Measurements from ENCODE around the gene PIK3C2G. TPM values are rescaled to one million over a fixed set of nuclear protein-coding genes. Genes with fewer than 3 reads are reported as not detected.

PIK3C2G gene
- total RNA-seq, 2 experiments from 2014 or later = not detected

DNA sequence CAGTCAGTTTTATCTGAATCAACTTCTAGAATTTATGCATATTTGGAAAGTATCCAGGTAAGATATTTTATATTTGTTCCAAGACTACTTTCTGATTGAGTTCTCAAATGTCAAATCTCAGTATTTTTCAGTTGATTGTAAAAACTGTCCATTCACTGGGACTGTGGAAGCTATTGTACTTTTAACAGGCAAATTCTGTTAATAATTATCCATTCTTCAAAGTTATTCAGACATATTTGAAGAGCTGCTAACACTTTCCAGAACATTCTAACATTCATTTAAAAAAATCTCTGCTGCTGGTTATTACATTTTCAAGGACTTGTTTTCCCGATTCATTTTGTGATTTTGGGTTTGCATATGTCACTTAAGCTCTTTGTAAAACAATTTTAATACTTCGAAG is 59.7 kb downstream of the PIK3C2G start:
- H3K4me3 Mint-ChIP-seq = no peak overlapping the region
- H3K9me3 Mint-ChIP-seq (ENCODE audit: insufficient read depth) = no peaks in the 10 kb centered on the region
- ChIA-PET POLR2A (no interaction called here), CTCF (no interaction called here)
- H3K27me3 Mint-ChIP-seq (ENCODE audit: low read depth) = no peaks in the 10 kb centered on the region
- no peaks in the 10 kb centered on the region for H3K4me1 Mint-ChIP-seq (ENCODE audit: low read depth)
- no peak for DNase-seq
- no peaks in the 10 kb centered on the region for H3K36me3 Mint-ChIP-seq (ENCODE audit: low read depth)
- ATAC-seq = no peak
- no peak overlapping the region for H3K27ac Mint-ChIP-seq

DNA sequence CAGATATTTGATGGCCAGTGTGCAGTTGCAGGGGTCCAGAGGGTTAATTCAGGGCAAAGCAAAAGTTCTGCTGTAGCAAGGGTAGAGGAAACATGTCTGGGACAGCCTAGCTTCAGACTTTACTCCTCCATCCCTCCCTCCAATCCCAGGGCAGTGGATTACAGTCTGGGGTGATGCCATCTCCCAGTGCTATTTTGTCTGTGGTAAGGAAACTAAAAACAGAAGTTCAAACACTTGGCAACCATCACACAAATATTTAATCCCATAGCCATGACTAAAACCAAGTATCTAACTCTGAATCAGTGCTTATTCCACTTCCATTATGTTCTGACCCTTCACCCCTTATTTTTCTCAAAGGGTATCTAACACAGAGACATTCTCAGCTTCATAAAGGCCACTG is 61.8 kb downstream of the PIK3C2G start:
- no peak for DNase-seq
- H3K4me3 Mint-ChIP-seq = no peak overlapping the region
- ChIA-PET POLR2A (no interaction called here), CTCF (no interaction called here)
- ATAC-seq = no peak
- H3K27me3 Mint-ChIP-seq (ENCODE audit: low read depth) = no peaks in the 10 kb centered on the region
- H3K9me3 Mint-ChIP-seq (ENCODE audit: insufficient read depth) = no peaks in the 10 kb centered on the region
- H3K27ac Mint-ChIP-seq = no peak overlapping the region
- no peaks in the 10 kb centered on the region for H3K4me1 Mint-ChIP-seq (ENCODE audit: low read depth)
- H3K36me3 Mint-ChIP-seq (ENCODE audit: low read depth) = no peaks in the 10 kb centered on the region

DNA sequence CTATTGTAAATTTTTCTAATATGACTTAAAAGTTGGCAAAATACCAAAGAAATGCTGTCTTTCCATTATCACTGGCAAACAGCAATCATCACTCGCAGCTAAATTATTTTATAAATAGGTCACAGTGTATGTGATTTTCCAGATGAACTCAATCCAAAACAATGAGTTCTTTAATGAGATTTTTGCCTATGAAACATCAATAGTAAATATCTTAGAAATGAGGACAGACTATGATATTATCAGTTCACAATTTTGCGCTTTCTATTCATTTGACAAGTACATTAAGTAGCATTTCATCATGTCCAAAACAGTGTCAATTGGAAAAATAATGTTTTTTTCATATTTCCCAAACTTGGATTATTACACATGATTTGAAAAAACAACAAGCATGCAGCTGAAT is 65.7 kb downstream of the PIK3C2G start:
- no peaks in the 10 kb centered on the region for H3K27me3 Mint-ChIP-seq (ENCODE audit: low read depth)
- H3K4me1 Mint-ChIP-seq (ENCODE audit: low read depth) = no peaks in the 10 kb centered on the region
- ATAC-seq (no peak), DNase-seq (no peak)
- ChIA-PET CTCF (no interaction called here), POLR2A (no interaction called here)
- no peak overlapping the region for H3K4me3 Mint-ChIP-seq
- no peaks in the 10 kb centered on the region for H3K9me3 Mint-ChIP-seq (ENCODE audit: insufficient read depth)
- H3K36me3 Mint-ChIP-seq (ENCODE audit: low read depth) = no peaks in the 10 kb centered on the region
- no peak overlapping the region for H3K27ac Mint-ChIP-seq

DNA sequence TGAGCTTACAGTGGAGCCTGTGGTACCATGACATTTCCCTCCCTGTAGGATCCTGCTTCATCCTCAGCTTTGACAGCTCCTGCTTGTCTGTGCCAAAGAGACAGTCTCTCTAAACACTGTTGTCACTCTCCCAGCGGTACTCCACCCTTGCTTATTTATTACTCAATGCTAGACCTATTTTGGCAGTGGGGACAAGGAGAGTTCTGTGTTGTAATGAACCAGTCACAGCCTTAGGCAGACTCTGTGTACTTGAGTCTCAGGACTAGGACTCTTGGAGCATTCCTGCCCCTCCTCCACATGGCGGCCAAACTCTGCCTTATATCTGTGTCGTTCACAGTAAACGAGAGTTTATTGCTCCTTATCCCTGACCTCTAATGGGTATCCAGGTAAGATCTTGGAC is 70.9 kb downstream of the PIK3C2G start:
- CTCF ChIA-PET = no interaction called here
- POLR2A ChIA-PET = no interaction called here
- Mint-ChIP-seq H3K4me1 (ENCODE audit: low read depth) (no peaks in the 10 kb centered on the region), H3K27me3 (ENCODE audit: low read depth) (no peaks in the 10 kb centered on the region), H3K4me3 (no peak overlapping the region), H3K9me3 (ENCODE audit: insufficient read depth) (peaks cover 7% of the 10 kb centered on the region), H3K27ac (no peak overlapping the region), H3K36me3 (ENCODE audit: low read depth) (no peaks in the 10 kb centered on the region)
- DNase-seq = no peak
- ATAC-seq = no peak

DNA sequence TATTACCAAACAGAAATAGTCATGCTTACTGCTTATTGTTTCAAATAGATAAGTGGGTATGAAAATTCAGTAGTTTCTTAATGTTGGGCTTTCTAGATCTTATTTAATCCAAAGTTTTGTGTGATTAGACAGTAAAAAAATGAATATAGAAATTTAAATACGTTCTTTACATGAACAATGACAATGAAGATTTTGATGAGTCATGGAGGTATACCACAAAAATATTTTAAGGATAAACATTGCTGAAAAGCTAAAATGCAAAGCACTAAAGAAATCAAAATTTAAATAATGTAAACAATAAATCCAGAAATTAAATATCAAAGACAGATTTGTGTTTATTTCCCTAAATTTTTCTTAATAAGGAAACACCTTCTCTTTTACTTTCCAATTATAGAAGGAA is 78.3 kb downstream of the PIK3C2G start:
- no peak overlapping the region for H3K4me3 Mint-ChIP-seq
- ChIA-PET CTCF (no interaction called here), POLR2A (no interaction called here)
- DNase-seq (no peak), ATAC-seq (no peak)
- no peaks in the 10 kb centered on the region for H3K36me3 Mint-ChIP-seq (ENCODE audit: low read depth)
- peaks cover 4% of the 10 kb centered on the region for H3K9me3 Mint-ChIP-seq (ENCODE audit: insufficient read depth)
- H3K27ac Mint-ChIP-seq = no peak overlapping the region
- H3K4me1 Mint-ChIP-seq (ENCODE audit: low read depth) = no peaks in the 10 kb centered on the region
- H3K27me3 Mint-ChIP-seq (ENCODE audit: low read depth) = no peaks in the 10 kb centered on the region

DNA sequence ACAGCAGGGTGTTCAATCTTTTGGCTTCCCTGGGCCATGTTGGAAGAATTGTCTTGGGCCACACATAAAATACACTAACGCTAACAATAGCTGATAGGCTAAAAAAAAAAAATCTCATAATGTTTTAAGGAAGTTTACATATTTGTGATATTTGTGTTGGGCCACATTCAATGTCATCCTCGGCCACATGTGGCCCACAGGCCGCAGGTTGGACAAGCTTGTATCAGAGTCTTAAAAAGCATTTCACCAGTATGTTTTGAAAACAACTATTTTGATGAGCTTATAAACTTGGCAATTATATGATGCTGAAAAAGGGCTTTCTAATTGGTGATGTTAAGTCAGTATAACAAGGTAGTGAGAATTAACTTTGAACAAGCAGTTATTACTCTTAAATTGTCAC is 78.9 kb downstream of the PIK3C2G start:
- no peaks in the 10 kb centered on the region for H3K27me3 Mint-ChIP-seq (ENCODE audit: low read depth)
- H3K36me3 Mint-ChIP-seq (ENCODE audit: low read depth) = no peaks in the 10 kb centered on the region
- H3K27ac Mint-ChIP-seq = no peak overlapping the region
- no peak for ATAC-seq
- H3K4me1 Mint-ChIP-seq (ENCODE audit: low read depth) = no peaks in the 10 kb centered on the region
- H3K9me3 Mint-ChIP-seq (ENCODE audit: insufficient read depth) = peaks cover 4% of the 10 kb centered on the region
- CTCF ChIA-PET = no interaction called here
- DNase-seq = no peak
- POLR2A ChIA-PET = no interaction called here
- H3K4me3 Mint-ChIP-seq = no peak overlapping the region

DNA sequence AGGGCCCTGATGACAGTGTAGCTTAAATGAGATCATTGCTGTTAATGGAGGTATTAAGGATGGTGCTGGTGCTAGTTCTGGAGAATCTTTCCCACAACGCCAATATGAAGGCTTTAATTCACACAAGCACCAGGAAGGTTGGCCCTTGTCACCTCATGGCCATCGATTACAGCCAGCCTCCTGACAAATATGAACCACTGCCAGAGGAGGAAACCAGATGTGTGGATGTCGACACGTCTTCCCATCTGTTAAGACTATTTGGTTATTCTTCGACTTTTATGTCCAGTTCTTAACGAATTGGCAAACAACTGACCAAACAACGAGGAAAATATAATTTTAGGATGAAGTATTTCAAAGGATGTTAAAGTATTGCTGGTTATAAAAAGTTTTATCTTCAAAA is 79.5 kb downstream of the PIK3C2G start:
- Mint-ChIP-seq H3K9me3 (ENCODE audit: insufficient read depth) (peaks cover 4% of the 10 kb centered on the region), H3K4me3 (no peak overlapping the region), H3K4me1 (ENCODE audit: low read depth) (no peaks in the 10 kb centered on the region), H3K27me3 (ENCODE audit: low read depth) (no peaks in the 10 kb centered on the region), H3K27ac (no peak overlapping the region), H3K36me3 (ENCODE audit: low read depth) (no peaks in the 10 kb centered on the region)
- ChIA-PET CTCF (no interaction called here), POLR2A (no interaction called here)
- DNase-seq (no peak), ATAC-seq (no peak)

DNA sequence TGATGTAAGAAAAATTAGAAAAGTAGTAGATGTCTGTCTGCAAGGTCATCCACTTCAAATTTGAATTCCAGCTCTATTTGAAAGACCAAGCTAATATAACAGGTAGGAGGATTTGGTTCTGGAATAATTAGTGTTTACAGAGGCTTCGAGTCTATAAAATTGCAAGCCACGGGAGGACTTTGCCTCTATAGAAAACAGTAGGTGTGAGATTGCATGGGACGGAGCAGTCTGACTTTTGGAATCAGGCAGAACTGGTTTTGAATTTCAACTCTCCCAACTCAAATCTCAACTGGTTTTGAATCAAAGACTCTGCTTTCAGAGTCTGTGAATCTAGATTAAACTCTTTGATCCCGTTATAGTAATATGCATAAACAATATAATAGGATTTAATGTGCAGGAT is 82.4 kb downstream of the PIK3C2G start:
- no peaks in the 10 kb centered on the region for H3K36me3 Mint-ChIP-seq (ENCODE audit: low read depth)
- no peak overlapping the region for H3K27ac Mint-ChIP-seq

DNA sequence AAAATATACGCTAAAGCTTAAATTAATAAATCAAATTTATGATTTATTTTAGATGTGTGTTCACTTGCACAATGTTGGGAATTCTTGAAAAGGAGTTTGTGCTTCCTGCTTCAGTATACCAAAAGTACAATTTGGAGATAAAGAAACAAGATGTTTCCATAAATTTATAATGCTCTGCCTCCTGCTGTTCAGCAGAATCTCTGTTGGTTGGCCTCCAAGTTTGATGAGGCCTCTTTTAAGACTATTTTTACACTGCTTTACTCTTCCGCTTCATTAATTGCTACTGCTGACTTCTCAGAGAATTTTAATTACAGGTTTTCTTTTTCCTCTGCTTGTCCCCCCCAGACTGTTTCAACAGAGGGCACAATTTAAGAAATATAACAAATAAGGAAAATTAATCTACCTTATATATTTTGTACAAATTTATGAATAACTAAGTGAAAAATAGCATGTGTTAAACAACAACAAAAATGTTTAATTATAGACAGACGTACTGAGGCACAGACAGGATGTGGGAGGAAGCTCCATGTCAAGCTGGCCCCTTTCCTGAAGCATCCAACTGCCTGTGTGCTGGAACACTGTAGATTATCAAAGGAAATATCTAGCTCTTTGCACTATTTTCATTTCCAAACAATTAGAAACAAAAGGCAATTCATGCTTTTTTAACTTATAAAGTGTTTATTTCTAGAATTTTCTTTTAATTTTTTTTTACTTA is 83.9 kb downstream of the PIK3C2G start:
- POLR2A ChIA-PET = no interaction called here
- Mint-ChIP-seq H3K9me3 (ENCODE audit: insufficient read depth) (no peaks in the 10 kb centered on the region), H3K27me3 (ENCODE audit: low read depth) (no peaks in the 10 kb centered on the region), H3K27ac (no peak overlapping the region), H3K4me1 (ENCODE audit: low read depth) (no peaks in the 10 kb centered on the region), H3K4me3 (no peak overlapping the region), H3K36me3 (ENCODE audit: low read depth) (no peaks in the 10 kb centered on the region)
- no peak for ATAC-seq
- CTCF ChIA-PET = no interaction called here
- DNase-seq = no peak

More for the DNA sequence above, 82.4 kb downstream of the PIK3C2G start:
- no peaks in the 10 kb centered on the region for H3K9me3 Mint-ChIP-seq (ENCODE audit: insufficient read depth)
- H3K4me1 Mint-ChIP-seq (ENCODE audit: low read depth) = no peaks in the 10 kb centered on the region
- DNase-seq = no peak
- no peaks in the 10 kb centered on the region for H3K27me3 Mint-ChIP-seq (ENCODE audit: low read depth)
- ATAC-seq = no peak
- ChIA-PET POLR2A (no interaction called here), CTCF (no interaction called here)
- H3K4me3 Mint-ChIP-seq = no peak overlapping the region

DNA sequence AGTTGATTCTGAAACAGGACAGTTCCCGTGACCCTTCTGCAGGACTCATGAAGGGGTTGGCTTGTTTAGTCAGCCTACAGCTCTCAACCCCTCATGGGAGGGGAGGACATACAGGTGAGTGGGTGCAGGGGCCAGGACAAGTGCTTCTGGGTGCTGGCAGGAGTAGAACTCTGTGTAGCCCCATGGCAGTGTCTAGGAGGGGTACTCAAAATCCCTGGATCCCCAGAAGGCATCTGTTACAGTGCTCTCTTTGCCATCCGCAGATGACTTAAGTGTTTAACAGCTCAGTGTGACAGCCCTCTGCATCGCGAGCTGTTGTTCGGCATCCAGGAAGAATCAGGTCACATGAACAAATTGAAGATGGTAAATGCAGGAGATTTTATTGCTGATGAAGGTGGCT is 91.0 kb downstream of the PIK3C2G start:
- H3K27me3 Mint-ChIP-seq (ENCODE audit: low read depth) = no peaks in the 10 kb centered on the region

DNA sequence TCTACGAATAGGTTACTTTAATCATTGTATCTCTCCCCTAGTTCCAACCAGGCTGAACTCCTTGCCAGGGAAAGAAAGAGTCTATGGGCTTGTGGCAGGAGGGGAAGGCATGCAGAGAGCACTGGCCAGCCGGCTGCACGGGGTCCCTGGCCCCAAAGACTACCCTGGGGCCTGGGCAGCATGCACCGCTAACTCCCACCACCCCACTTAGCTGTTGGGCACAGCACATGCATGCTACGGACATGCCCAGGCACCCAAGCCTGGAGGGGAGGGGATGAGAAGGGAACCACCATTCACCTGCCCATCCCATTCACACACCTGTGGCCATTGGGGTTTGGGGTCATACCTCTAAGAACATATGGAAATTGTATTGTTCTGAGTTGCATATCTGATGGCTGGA is 94.1 kb downstream of the PIK3C2G start:
- no peak overlapping the region for H3K4me3 Mint-ChIP-seq
- peaks cover 16% of the 10 kb centered on the region for H3K9me3 Mint-ChIP-seq (ENCODE audit: insufficient read depth)
- ATAC-seq (no peak), DNase-seq (no peak)
- no peaks in the 10 kb centered on the region for H3K27me3 Mint-ChIP-seq (ENCODE audit: low read depth)
- no peaks in the 10 kb centered on the region for H3K36me3 Mint-ChIP-seq (ENCODE audit: low read depth)
- H3K4me1 Mint-ChIP-seq (ENCODE audit: low read depth) = no peaks in the 10 kb centered on the region
- ChIA-PET POLR2A (no interaction called here), CTCF (no interaction called here)
- no peak overlapping the region for H3K27ac Mint-ChIP-seq

More for the DNA sequence above, 91.0 kb downstream of the PIK3C2G start:
- Mint-ChIP-seq H3K9me3 (ENCODE audit: insufficient read depth) (peaks cover 8% of the 10 kb centered on the region), H3K27ac (no peak overlapping the region), H3K4me1 (ENCODE audit: low read depth) (no peaks in the 10 kb centered on the region), H3K4me3 (no peak overlapping the region), H3K36me3 (ENCODE audit: low read depth) (no peaks in the 10 kb centered on the region)
- DNase-seq (no peak), ATAC-seq (no peak)
- ChIA-PET POLR2A (no interaction called here), CTCF (no interaction called here)

DNA sequence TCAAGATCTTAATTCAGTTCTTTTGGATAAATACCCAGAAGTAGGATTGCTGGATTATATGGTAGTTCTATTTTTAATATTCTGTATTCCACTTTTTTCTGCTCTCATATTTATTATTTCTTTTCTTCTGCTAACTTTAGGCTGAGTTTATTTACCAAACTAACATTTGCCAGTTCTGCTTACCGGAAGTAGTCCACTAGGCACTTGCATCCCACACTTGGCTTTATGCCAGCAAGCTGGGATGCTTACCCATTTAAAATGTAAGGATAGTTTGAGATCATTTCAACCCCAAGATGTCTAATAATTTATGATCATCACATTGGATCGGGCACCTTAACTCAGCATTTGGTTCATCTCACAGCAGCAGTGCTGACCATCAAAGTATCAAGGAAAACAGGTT is 96.8 kb downstream of the PIK3C2G start:
- Mint-ChIP-seq H3K9me3 (ENCODE audit: insufficient read depth) (peaks cover 16% of the 10 kb centered on the region), H3K27me3 (ENCODE audit: low read depth) (no peaks in the 10 kb centered on the region), H3K36me3 (ENCODE audit: low read depth) (no peaks in the 10 kb centered on the region), H3K27ac (no peak overlapping the region), H3K4me3 (no peak overlapping the region), H3K4me1 (ENCODE audit: low read depth) (no peaks in the 10 kb centered on the region)
- CTCF ChIA-PET = no interaction called here
- POLR2A ChIA-PET = no interaction called here
- DNase-seq = no peak
- no peak for ATAC-seq

DNA sequence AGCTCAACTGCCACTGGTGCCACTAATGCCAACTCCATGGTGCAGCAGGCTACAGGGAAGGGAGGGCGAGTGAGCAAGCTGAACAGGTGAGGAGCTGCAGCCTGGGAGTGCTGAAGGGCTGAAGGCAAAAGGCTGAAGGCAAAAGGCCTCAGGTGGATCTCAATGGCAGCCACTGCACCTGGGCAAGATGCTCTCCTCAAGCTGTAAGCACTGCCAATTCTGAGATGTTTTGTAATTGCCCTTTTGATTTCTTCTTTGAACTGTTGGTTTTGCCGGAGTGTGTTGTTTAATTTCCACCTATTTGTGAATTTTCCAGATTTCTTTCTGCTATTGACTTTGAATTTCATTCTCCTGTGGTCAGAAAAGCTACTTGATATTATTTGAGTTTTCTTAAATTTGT is 97.6 kb downstream of the PIK3C2G start:
- ChIA-PET POLR2A (no interaction called here), CTCF (no interaction called here)
- Mint-ChIP-seq H3K27ac (no peak overlapping the region), H3K4me3 (no peak overlapping the region), H3K9me3 (ENCODE audit: insufficient read depth) (peaks cover 16% of the 10 kb centered on the region), H3K27me3 (ENCODE audit: low read depth) (no peaks in the 10 kb centered on the region), H3K4me1 (ENCODE audit: low read depth) (no peaks in the 10 kb centered on the region), H3K36me3 (ENCODE audit: low read depth) (no peaks in the 10 kb centered on the region)
- DNase-seq (no peak), ATAC-seq (no peak)

All from activated CD8-positive, alpha-beta T cell treated with anti-CD3 and anti-CD28 coated beads, Interleukin-2, amount 10 ng/mL, durations not matched to agents 7 days and 5 days (primary cell).